Neural cell (in vitro differentiated cells): ENCODE data around the gene TNIP3.

Experiments
- CTCF ChIP-seq: fragments of 450-650 bp; IDR thresholded peaks from 2 replicates; pipeline ENCODE4 v1.5.1; 2014; ENCODE audit warnings: antibody characterized with exemption, mild to moderate bottlenecking, moderate library complexity; ENCODE audit not compliant: poor library complexity, severe bottlenecking
- EP300 ChIP-seq: fragments of 450-650 bp; conservative IDR thresholded peaks from 2 replicates; pipeline ENCODE4 v1.6.1; 2014; ENCODE audit warnings: antibody characterized with exemption, mild to moderate bottlenecking, moderate library complexity; ENCODE audit not compliant: poor library complexity, severe bottlenecking
- EZH2 ChIP-seq: fragments of 200-600, 300-800 bp; shearing (Covaris generic), sonication (generic); IDR thresholded peaks from 2 replicates; pipeline ENCODE4 v1.6.1; 2014; ENCODE audit warnings: antibody characterized with exemption, low read length, borderline replicate concordance, mild to moderate bottlenecking; ENCODE audit not compliant: insufficient read depth, poor library complexity, severe bottlenecking
- POLR2AphosphoS5 ChIP-seq: IDR thresholded peaks from 2 replicates; pipeline ENCODE4 v1.6.1; 2012
- RAD21 ChIP-seq: fragments of 450-650 bp; conservative IDR thresholded peaks from 2 replicates; pipeline ENCODE4 v1.6.1; 2014; ENCODE audit warnings: antibody characterized with exemption, mild to moderate bottlenecking, moderate library complexity
- REST ChIP-seq: IDR thresholded peaks from 2 replicates; pipeline ENCODE4 v1.6.1; 2012; ENCODE audit warnings: borderline replicate concordance
- TAF1 ChIP-seq: IDR thresholded peaks from 2 replicates; pipeline ENCODE4 v1.6.1; 2012; ENCODE audit warnings: low read depth

- TF ChIP-seq CTCF (no peak), EZH2 (no peak), EP300 (no peak), RAD21 (no peak), POLR2AphosphoS5 (no peak), REST (no peak), TAF1 (no peak)
Observed at GRCh38 chr4:121098266-121098665, 65.9 kb downstream of the TNIP3 start.
